ENCODE measurements around the gene FABP6.

- TF ChIP-seq CTCF (IDR thresholded peaks at IDR 0.05) (no peak), POLR2A (IDR thresholded peaks at IDR 0.05) (no peak)
Measured at GRCh38 chr5:160221082-160221481, 8.2 kb upstream of the FABP6 start.

Measured in testis (tissue), 2 donors.